ENCODE data around the gene PPARA. TPM values are rescaled to one million over a fixed set of nuclear protein-coding genes. Genes with fewer than 3 reads are reported as not detected.

The PPARA gene
- total RNA-seq, 4 donors from 2014 or later, result 26.9 to 41.9 (median 37.4) TPM

GRCh38 chr22:46240073-46240472 lies 89.7 kb downstream of the PPARA start:
- Histone ChIP-seq H3K9me3 (no peaks in the 10 kb centered on the region), H3K27me3 (no peaks in the 10 kb centered on the region), H3K4me3 (replicated peaks in 1 of 3) (no peak overlapping the region), H3K27ac (no peak overlapping the region), H3K36me3 (peaks cover 0 to 3% of the 10 kb centered on the region in 2 donors), H3K4me1 (peaks cover 0 to under 1% of the 10 kb centered on the region in 2 donors)
- WGBS, 2 donors, result 100% methylated on average over 2 of the region's 2 CpGs
- intact Hi-C loops (cut with DNase I), result no loop called here
- no peak for DNase-seq
- TF ChIP-seq, protein P1, sequence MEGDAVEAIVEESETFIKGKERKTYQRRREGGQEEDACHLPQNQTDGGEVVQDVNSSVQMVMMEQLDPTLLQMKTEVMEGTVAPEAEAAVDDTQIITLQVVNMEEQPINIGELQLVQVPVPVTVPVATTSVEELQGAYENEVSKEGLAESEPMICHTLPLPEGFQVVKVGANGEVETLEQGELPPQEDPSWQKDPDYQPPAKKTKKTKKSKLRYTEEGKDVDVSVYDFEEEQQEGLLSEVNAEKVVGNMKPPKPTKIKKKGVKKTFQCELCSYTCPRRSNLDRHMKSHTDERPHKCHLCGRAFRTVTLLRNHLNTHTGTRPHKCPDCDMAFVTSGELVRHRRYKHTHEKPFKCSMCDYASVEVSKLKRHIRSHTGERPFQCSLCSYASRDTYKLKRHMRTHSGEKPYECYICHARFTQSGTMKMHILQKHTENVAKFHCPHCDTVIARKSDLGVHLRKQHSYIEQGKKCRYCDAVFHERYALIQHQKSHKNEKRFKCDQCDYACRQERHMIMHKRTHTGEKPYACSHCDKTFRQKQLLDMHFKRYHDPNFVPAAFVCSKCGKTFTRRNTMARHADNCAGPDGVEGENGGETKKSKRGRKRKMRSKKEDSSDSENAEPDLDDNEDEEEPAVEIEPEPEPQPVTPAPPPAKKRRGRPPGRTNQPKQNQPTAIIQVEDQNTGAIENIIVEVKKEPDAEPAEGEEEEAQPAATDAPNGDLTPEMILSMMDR (IDR thresholded peaks at IDR 0.05), result no peak
- TF ChIP-seq POLR2A (IDR thresholded peaks at IDR 0.05), result no peak

DNA sequence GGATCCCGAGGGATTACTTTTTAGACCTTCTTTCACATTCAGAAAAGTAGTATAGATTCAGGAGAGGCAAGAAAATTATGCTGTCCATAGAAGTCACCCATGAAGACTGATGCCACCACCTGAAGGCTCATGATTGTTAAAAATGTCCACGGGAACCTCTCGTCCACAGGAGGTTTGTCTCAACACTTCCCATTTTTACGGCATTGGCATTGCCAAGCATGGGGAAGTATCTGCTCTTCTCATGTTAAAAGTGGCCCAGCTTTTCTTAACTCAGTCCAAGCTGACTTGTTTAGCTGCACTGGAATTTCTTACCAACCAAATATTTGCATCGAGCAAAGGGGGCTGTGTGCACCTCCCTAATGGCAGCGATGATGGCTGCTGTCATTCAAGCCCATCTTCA lies 90.2 kb downstream of the PPARA start:
- Histone ChIP-seq H3K9me3 (no peaks in the 10 kb centered on the region), H3K4me3 (replicated peaks in 1 of 3) (no peak overlapping the region), H3K36me3 (peaks cover 0 to 3% of the 10 kb centered on the region in 2 donors), H3K27me3 (no peaks in the 10 kb centered on the region), H3K27ac (no peak overlapping the region), H3K4me1 (peaks cover 0 to 5% of the 10 kb centered on the region in 2 donors)
- intact Hi-C loops (cut with DNase I), result no loop called here
- WGBS, 2 donors, result 92 to 94% methylated on average over 6 of the region's 6 CpGs
- TF ChIP-seq, protein P1 (IDR thresholded peaks at IDR 0.05), result no peak
- no peak for DNase-seq

GRCh38 chr22:46240907-46241306 lies 90.6 kb downstream of the PPARA start:
- intact Hi-C loops (cut with DNase I), result no loop called here
- DNase-seq, result no peak

GRCh38 chr22:46241396-46242007 lies 91.2 kb downstream of the PPARA start:
- intact Hi-C loops (cut with DNase I), result no loop called here
- peaks cover 0 to 3% of the 10 kb centered on the region in 2 donors for H3K36me3 ChIP-seq
- 86% methylated on average over 5 of the region's 5 CpGs for whole genome bisulfite sequencing, 2 donors

More at GRCh38 chr22:46240907-46241306, 90.6 kb downstream of the PPARA start:
- peaks cover 0 to 3% of the 10 kb centered on the region in 2 donors for H3K36me3 ChIP-seq
- 71 to 88% methylated on average over 7 of the region's 7 CpGs for WGBS, 2 donors
- H3K4me3 ChIP-seq (replicated peaks in 1 of 3), result no peak overlapping the region
- H3K27ac ChIP-seq, result no peak overlapping the region
- TF ChIP-seq POLR2A (IDR thresholded peaks at IDR 0.05), result no peak
- TF ChIP-seq, protein P1 (IDR thresholded peaks at IDR 0.05), result no peak
- no peaks in the 10 kb centered on the region for H3K27me3 ChIP-seq
- no peaks in the 10 kb centered on the region for H3K9me3 ChIP-seq
- H3K4me1 ChIP-seq, result peaks cover 0 to 7% of the 10 kb centered on the region in 2 donors

DNA sequence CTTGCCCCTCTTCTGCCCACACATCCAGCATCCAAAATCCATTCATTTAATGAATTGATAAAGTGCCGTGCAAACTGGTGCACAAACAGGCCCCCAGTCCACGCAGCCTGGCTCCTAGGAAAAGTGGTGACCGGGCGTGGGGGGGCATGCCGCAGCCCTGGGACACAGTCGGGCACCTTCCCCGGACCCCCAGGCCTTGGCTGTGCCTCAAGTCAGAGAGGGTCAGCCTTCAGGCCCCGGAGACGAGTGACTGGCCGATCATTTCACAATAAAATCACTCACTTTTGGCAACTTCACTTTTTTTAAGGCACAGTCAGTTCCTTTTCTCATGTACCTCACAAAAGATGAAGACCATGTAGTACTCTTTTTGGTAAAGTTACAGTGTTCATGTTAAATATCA lies 91.8 kb downstream of the PPARA start:
- Histone ChIP-seq H3K36me3 (peaks cover 0 to 3% of the 10 kb centered on the region in 2 donors), H3K4me1 (peaks cover 0 to 7% of the 10 kb centered on the region in 2 donors), H3K4me3 (replicated peaks in 1 of 3) (no peak overlapping the region), H3K27ac (no peak overlapping the region), H3K27me3 (no peaks in the 10 kb centered on the region), H3K9me3 (no peaks in the 10 kb centered on the region)
- TF ChIP-seq, protein P1 (IDR thresholded peaks at IDR 0.05), result no peak
- TF ChIP-seq POLR2A (IDR thresholded peaks at IDR 0.05), result no peak
- intact Hi-C loops (cut with DNase I), result no loop called here
- no peak for DNase-seq
- 86 to 95% methylated on average over 10 of the region's 10 CpGs for WGBS, 2 donors

More at GRCh38 chr22:46241396-46242007, 91.2 kb downstream of the PPARA start:
- Histone ChIP-seq H3K4me3 (replicated peaks in 1 of 3) (no peak overlapping the region), H3K4me1 (peaks cover 0 to 7% of the 10 kb centered on the region in 2 donors), H3K27ac (no peak overlapping the region), H3K27me3 (no peaks in the 10 kb centered on the region), H3K9me3 (no peaks in the 10 kb centered on the region)
- no peak for DNase-seq
- no peak for TF ChIP-seq POLR2A (IDR thresholded peaks at IDR 0.05)
- TF ChIP-seq, protein P1 (IDR thresholded peaks at IDR 0.05), result no peak
